Suprapubic skin (tissue), 3 donors: ENCODE data around the gene ROR2.

Experiments
- CTCF ChIP-seq, 2 donors: fragments of 200-600 bp in 1 of 2; fragments of 450-650 bp in 1 of 2; sonication (generic) in 1 of 2; IDR thresholded peaks; one replicate each; pipeline ENCODE4 v1.5.1; 2016 to 2019; ENCODE audit warnings: antibody characterized with exemption in 2 of 2, mild to moderate bottlenecking in 1 of 2, moderate library complexity in 1 of 2
- EP300 ChIP-seq: sonication (generic); formaldehyde crosslinking; IDR thresholded peaks from one replicate; pipeline ENCODE4 v1.6.1; 2017; ENCODE audit warnings: antibody characterized with exemption
- POLR2A ChIP-seq, 2 donors: fragments of 450-650 bp; IDR thresholded peaks; one replicate each; pipeline ENCODE4 v1.6.1; 2017; ENCODE audit warnings: antibody characterized with exemption in 2 of 2, mild to moderate bottlenecking in 2 of 2, moderate library complexity in 2 of 2

- TF ChIP-seq POLR2A (IDR thresholded peaks at IDR 0.05): no peak
- no peak for TF ChIP-seq CTCF (IDR thresholded peaks at IDR 0.05)
- TF ChIP-seq EP300: no peak
Measured at GRCh38 chr9:91683269-91683668, 266.8 kb downstream of the ROR2 start.
